PFSK-1 (cell line): ENCODE measurements around the gene TLN1.

Experiments
- FOXP2 ChIP-seq: optimal IDR thresholded peaks from 2 replicates; pipeline ENCODE3; 2011; ENCODE audit warnings: borderline replicate concordance, control low read depth, inconsistent platforms; ENCODE audit not compliant: insufficient read depth; ENCODE audit errors: extremely low read length, extremely low read depth
- POLR2AphosphoS5 ChIP-seq: IDR thresholded peaks from 2 replicates; pipeline ENCODE4 v1.6.1; 2012; ENCODE audit warnings: low read depth, mild to moderate bottlenecking, control low read depth, low read length, moderate library complexity
- SIN3A ChIP-seq: IDR thresholded peaks from 2 replicates; pipeline ENCODE4 v1.6.1; 2012; ENCODE audit warnings: mild to moderate bottlenecking, low read length, moderate library complexity, borderline replicate concordance; ENCODE audit not compliant: insufficient read depth
- TAF1 ChIP-seq: IDR thresholded peaks from 2 replicates; pipeline ENCODE4 v1.6.1; 2012; ENCODE audit warnings: low read length, control low read depth, borderline replicate concordance; ENCODE audit not compliant: insufficient read depth
- TF ChIP-seq, protein P1 (sequence below), 2 experiments: IDR thresholded peaks; 2 replicates each; pipeline versions ENCODE4 v1.6.1 to v1.8.0; 2011 to 2012; ENCODE audit warnings: low read depth in 2 of 2, low read length in 2 of 2, control low read depth in 1 of 2, inconsistent platforms in 1 of 2, mild to moderate bottlenecking in 1 of 2, moderate library complexity in 1 of 2; ENCODE audit not compliant: insufficient read depth in 1 of 2

The TLN1 gene

DNA sequence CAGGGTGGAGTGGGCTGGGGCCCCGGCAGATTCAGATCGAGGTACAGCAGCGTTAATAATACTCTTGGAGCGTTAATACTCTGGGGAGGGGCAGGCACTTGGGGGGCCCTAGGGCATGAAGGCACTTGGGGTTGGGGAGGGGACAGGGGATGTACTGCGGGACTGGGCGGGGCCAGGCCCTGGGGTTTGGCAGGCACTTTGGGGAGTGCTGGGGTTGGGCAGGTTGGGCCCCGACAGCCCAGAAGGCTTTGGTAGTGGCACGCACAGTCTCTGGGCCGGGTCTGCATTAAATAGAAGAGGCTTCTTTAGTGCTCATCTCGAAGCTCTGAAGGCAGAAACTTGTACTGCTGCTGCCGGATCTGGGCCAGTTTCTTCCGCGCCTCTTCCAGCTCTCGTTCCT is 34.5 kb downstream of the TLN1 start:
- TF ChIP-seq FOXP2 (no peak), TAF1 (no peak), SIN3A (no peak), POLR2AphosphoS5 (no peak)
- TF ChIP-seq, protein P1, sequence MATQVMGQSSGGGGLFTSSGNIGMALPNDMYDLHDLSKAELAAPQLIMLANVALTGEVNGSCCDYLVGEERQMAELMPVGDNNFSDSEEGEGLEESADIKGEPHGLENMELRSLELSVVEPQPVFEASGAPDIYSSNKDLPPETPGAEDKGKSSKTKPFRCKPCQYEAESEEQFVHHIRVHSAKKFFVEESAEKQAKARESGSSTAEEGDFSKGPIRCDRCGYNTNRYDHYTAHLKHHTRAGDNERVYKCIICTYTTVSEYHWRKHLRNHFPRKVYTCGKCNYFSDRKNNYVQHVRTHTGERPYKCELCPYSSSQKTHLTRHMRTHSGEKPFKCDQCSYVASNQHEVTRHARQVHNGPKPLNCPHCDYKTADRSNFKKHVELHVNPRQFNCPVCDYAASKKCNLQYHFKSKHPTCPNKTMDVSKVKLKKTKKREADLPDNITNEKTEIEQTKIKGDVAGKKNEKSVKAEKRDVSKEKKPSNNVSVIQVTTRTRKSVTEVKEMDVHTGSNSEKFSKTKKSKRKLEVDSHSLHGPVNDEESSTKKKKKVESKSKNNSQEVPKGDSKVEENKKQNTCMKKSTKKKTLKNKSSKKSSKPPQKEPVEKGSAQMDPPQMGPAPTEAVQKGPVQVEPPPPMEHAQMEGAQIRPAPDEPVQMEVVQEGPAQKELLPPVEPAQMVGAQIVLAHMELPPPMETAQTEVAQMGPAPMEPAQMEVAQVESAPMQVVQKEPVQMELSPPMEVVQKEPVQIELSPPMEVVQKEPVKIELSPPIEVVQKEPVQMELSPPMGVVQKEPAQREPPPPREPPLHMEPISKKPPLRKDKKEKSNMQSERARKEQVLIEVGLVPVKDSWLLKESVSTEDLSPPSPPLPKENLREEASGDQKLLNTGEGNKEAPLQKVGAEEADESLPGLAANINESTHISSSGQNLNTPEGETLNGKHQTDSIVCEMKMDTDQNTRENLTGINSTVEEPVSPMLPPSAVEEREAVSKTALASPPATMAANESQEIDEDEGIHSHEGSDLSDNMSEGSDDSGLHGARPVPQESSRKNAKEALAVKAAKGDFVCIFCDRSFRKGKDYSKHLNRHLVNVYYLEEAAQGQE (IDR thresholded peaks at IDR 0.05; ENCODE audit: insufficient read depth in 1 of 2, low read depth in 2 of 2, low read length in 2 of 2), result no peak

DNA sequence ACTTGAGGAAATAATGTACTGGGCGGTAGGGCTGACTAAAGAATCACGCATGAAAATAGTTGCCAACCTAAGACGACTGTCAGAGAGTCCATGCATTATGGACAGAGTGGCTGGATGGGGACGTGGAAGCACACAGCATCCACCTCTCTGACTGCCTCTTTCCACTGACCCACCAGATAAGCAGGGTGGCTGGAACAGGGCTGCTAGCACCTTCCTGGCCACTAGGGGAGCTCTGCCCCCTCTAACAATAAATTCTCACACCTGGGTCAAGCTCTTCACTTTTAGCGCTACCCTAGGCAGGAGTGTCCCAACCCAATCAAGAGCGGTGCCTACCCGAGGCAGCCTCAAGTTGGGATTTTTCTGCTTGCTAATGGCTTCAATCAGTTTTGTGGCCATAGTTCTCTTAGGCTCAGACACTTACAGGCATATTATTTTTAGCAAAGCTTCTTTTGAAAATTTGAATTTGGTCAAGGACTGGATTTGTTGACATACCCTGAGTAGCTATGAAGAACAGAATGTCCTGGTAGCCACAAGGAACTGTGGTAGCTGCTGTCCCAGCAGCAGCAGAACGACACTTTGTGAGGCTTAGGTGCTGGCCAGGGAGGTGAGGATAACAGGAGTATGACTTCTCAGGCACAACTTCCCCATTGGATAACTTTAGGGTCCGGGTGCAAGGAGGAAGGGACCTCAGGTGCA is 35.3 kb downstream of the TLN1 start:
- TF ChIP-seq, protein P1 (IDR thresholded peaks at IDR 0.05; ENCODE audit: insufficient read depth in 1 of 2, low read depth in 2 of 2, low read length in 2 of 2), result no peak

DNA sequence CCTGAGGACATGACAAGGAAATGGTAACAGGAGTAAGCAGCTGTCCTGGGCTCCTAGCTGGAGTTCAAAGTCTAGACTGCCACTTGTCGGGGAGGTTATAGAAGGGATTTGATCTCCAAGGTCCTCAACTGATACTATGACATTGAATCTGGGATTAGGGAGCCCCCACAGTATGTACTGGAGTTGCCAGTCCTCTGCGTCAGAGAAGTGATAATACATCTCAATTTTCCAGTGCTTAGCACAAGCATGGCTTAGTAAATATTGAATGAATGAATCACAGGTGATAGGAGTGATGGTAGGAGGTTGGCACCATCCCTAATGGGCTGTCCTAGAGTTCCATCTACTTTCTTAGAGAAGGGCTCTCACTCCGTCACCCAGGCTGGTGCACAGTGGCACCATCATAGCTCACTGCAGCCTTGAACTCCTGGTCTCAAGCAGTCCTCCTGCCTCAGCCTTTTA is 36.0 kb downstream of the TLN1 start:
- no peak for TF ChIP-seq FOXP2
- TF ChIP-seq POLR2AphosphoS5, result 0 out of 2 replicates have a peak, but pooled peaks have one; percentile 19
- no peak for TF ChIP-seq SIN3A

DNA sequence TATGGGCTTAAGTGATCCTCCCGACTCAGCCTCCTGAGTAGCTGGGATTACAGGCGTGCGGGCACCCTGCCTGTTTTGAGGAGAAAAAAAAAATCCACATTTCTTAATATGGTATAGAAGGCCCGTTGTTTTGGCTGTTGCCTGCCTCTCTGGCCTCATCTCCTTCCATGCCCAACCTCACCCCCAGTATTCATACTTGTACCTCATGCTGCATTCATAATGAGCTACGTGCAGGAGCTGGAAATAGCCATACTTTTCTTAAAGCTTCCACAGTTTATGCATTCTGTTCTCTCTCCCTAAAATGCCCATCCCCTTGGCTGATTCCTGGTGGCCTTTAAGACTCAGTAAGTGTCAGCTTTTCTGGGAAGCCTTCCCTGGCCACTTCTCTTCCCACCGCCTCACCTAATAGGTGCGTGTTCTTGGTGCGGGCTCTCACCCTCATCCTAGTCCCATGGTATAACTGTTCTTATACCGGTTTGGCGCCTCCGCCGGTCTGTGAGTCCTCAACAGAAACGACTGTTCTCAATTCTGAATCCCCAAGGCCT is 40.2 kb downstream of the TLN1 start:
- TF ChIP-seq, protein P1 (IDR thresholded peaks at IDR 0.05; ENCODE audit: insufficient read depth in 1 of 2, low read depth in 2 of 2, low read length in 2 of 2), result no peak
- no peak for TF ChIP-seq TAF1
- no peak for TF ChIP-seq FOXP2
- TF ChIP-seq POLR2AphosphoS5, result no peak
- TF ChIP-seq SIN3A, result no peak

DNA sequence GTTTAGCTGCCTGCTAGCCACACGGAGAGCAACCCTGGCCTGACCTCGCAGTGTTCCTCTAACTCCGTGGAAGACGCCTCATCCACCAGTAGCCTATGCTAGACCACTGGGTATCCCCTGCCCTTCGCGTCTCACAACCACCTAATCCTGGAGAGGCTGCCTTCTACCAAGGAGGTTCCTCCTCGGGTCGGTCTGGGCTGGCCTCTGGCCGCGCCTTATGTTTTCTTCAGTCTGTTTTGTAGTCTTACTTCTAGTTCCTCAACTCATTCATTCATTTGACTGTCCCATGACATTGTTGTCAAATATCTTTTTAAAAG is 40.7 kb downstream of the TLN1 start:
- no peak for TF ChIP-seq FOXP2
- TF ChIP-seq, protein P1 (IDR thresholded peaks at IDR 0.05; ENCODE audit: insufficient read depth in 1 of 2, low read depth in 2 of 2, low read length in 2 of 2), result no peak
- TF ChIP-seq POLR2AphosphoS5, result no peak
- no peak for TF ChIP-seq TAF1
- no peak for TF ChIP-seq SIN3A
